Measurements from ENCODE around the gene TTYH2. TPM values are rescaled to one million over a fixed set of nuclear protein-coding genes. Genes with fewer than 3 reads are reported as not detected.
A peak's percentile ranks its signal among the peaks of the same experiment; 100 is the strongest.

Gene TTYH2
- total RNA-seq (2014; rRNA removed; shearing (Covaris generic)) (3.9 and 5.2 TPM in 2 replicates), polyA plus RNA-seq (2016; fragmentation: Nextera tagmentation; extraction: Ambion mirVana) (1.4 and 2.1 TPM in 2 replicates)
- long read RNA-seq, partial matches to known transcripts, result 0 of 1 reads
- long read RNA-seq, other reads (novel, unspliced or antisense), result 1 of 1 reads

- H3F3A ChIP-seq (replicated peaks; ENCODE audit: low read depth), result peaks cover 32% of the 10 kb centered on the region
- H3K79me2 ChIP-seq (replicated peaks; ENCODE audit: insufficient read depth), result peaks cover 10% of the 10 kb centered on the region
- peaks cover 26% of the 10 kb centered on the region for H3K27me3 ChIP-seq (ENCODE audit: insufficient read depth)
- no peak for TF ChIP-seq CREB1 (CRISPR knock-in tag; IDR thresholded peaks at IDR 0.05; ENCODE audit: low read depth)
- no peak for TF ChIP-seq EZH2phosphoT487 (IDR thresholded peaks at IDR 0.05; ENCODE audit: unreplicated experiment)
- peak; percentile 41 for TF ChIP-seq POLR2AphosphoS5 (IDR thresholded peaks at IDR 0.05; ENCODE audit: low read depth)
- TF ChIP-seq, protein P1, sequence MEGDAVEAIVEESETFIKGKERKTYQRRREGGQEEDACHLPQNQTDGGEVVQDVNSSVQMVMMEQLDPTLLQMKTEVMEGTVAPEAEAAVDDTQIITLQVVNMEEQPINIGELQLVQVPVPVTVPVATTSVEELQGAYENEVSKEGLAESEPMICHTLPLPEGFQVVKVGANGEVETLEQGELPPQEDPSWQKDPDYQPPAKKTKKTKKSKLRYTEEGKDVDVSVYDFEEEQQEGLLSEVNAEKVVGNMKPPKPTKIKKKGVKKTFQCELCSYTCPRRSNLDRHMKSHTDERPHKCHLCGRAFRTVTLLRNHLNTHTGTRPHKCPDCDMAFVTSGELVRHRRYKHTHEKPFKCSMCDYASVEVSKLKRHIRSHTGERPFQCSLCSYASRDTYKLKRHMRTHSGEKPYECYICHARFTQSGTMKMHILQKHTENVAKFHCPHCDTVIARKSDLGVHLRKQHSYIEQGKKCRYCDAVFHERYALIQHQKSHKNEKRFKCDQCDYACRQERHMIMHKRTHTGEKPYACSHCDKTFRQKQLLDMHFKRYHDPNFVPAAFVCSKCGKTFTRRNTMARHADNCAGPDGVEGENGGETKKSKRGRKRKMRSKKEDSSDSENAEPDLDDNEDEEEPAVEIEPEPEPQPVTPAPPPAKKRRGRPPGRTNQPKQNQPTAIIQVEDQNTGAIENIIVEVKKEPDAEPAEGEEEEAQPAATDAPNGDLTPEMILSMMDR (conservative IDR thresholded peaks at IDR 0.05; ENCODE audit: low read depth in 2 of 2), result peak; percentile 28 to 40
- no peak for TF ChIP-seq JUNB (IDR thresholded peaks at IDR 0.05; ENCODE audit: unreplicated experiment)
- no peak for TF ChIP-seq ZNF331 (CRISPR knock-in tag; IDR thresholded peaks at IDR 0.05; ENCODE audit: low read depth)
- no peak for TF ChIP-seq ZNF114 (CRISPR knock-in tag; IDR thresholded peaks at IDR 0.05)
- no peak for TF ChIP-seq ZNF462 (CRISPR knock-in tag; IDR thresholded peaks at IDR 0.05)
- no peak for TF ChIP-seq STAT1 (IDR thresholded peaks at IDR 0.05; ENCODE audit: unreplicated experiment)
- H3K27ac Mint-ChIP-seq, result peak within 1 kb of the TSS; percentile 80; the same call in 1 of the 2 replicates
- H3K4me2 ChIP-seq, result peak within 1 kb of the TSS; percentile 96
- peaks cover 54% of the 10 kb centered on the region for H3K27me3 Mint-ChIP-seq (ENCODE audit: insufficient read depth, low read depth, poor library complexity)
- H3K4me1 ChIP-seq (ENCODE audit: insufficient read depth), result peaks cover 15% of the 10 kb centered on the region
- H3K4me3 Mint-ChIP-seq, result peak within 1 kb of the TSS; percentile 79
- peaks cover 47% of the 10 kb centered on the region for H3K4me1 Mint-ChIP-seq
- peaks cover 16% of the 10 kb centered on the region for H3K36me3 ChIP-seq (ENCODE audit: insufficient read depth)
- peaks cover 13% of the 10 kb centered on the region for H4K20me1 ChIP-seq (replicated peaks; ENCODE audit: insufficient read depth)
- H3K9me3 Mint-ChIP-seq, result no peaks in the 10 kb centered on the region; the same call in 2 of the 3 replicates
- DNase-seq (ENCODE audit: low spot score), result peak; percentile 91
- peak within 1 kb of the TSS; percentile 76 for H3K4me3 ChIP-seq
- peaks cover 26% of the 10 kb centered on the region for H3K36me3 Mint-ChIP-seq (ENCODE audit: low read depth)
- no peaks in the 10 kb centered on the region for H3K9me2 ChIP-seq (ENCODE audit: insufficient read depth)
- ATAC-seq, result peak; percentile 49
- peak within 1 kb of the TSS; percentile 91 for H2AFZ ChIP-seq
- H3K27ac ChIP-seq (ENCODE audit: low read depth), result peak within 1 kb of the TSS; percentile 69; the same call in 1 of the 2 replicates
Measured at GRCh38 chr17:74212913-74213791, at the start of gene TTYH2. TTYH2 (plus strand) TSS chr17:74213571; CDS start chr17:74213588, 17 bp downstream.
